ENCODE results near the gene DACT2. TPM values are rescaled to one million over a fixed set of nuclear protein-coding genes. Genes with fewer than 3 reads are reported as not detected.

Gene DACT2
- total and polyA plus RNA-seq, 2 experiments from 2014 or later = not detected

GRCh38 chr6:168286116-168286515 lies 33.5 kb downstream of the DACT2 start:
- Histone ChIP-seq H4K20me1 (ENCODE audit: insufficient read depth) (no peaks in the 10 kb centered on the region), H3K27ac (no peak overlapping the region), H3K4me2 (ENCODE audit: unreplicated experiment) (no peak overlapping the region), H3K9me3 (ENCODE audit: low read depth) (no peaks in the 10 kb centered on the region), H3K36me3 (ENCODE audit: low read depth) (no peaks in the 10 kb centered on the region), H3K4me3 (no peak overlapping the region), H3K4me1 (ENCODE audit: insufficient read depth) (no peaks in the 10 kb centered on the region), H3F3A (ENCODE audit: insufficient read depth) (no peaks in the 10 kb centered on the region), H3K79me2 (ENCODE audit: insufficient read depth) (no peaks in the 10 kb centered on the region), H3K27me3 (replicated peaks; ENCODE audit: insufficient read depth) (no peaks in the 10 kb centered on the region), H3K9me2 (ENCODE audit: insufficient read depth) (no peaks in the 10 kb centered on the region), H2AFZ (no peak overlapping the region), H3K9ac (no peak overlapping the region)
- TF ChIP-seq EZH2 (IDR thresholded peaks at IDR 0.05; ENCODE audit: insufficient read depth, poor library complexity, severe bottlenecking) (no peak), EZH2phosphoT487 (IDR thresholded peaks at IDR 0.05; ENCODE audit: insufficient read depth, low read depth) (no peak)
- in situ Hi-C loops (cut with MboI) = no loop called here
- DNase-seq = no peak
- 70 to 73% methylated on average over 12 of the region's 12 CpGs for WGBS, 2 experiments (ENCODE audit: low coverage in 1 of 2, low lambda C conversion rate in 2 of 2, missing lambda C conversion rate in 2 of 2)

GRCh38 chr6:168285456-168285855 lies 34.1 kb downstream of the DACT2 start:
- in situ Hi-C loops (cut with MboI) = no loop called here
- Histone ChIP-seq H3K79me2 (ENCODE audit: insufficient read depth) (no peaks in the 10 kb centered on the region), H3K4me2 (ENCODE audit: unreplicated experiment) (no peak overlapping the region), H3K4me3 (no peak overlapping the region), H3K9me3 (ENCODE audit: low read depth) (no peaks in the 10 kb centered on the region), H3F3A (ENCODE audit: insufficient read depth) (no peaks in the 10 kb centered on the region), H3K27ac (no peak overlapping the region), H3K4me1 (ENCODE audit: insufficient read depth) (no peaks in the 10 kb centered on the region), H3K27me3 (replicated peaks; ENCODE audit: insufficient read depth) (no peaks in the 10 kb centered on the region), H3K36me3 (ENCODE audit: low read depth) (no peaks in the 10 kb centered on the region), H3K9ac (no peak overlapping the region), H2AFZ (no peak overlapping the region), H3K9me2 (ENCODE audit: insufficient read depth) (no peaks in the 10 kb centered on the region), H4K20me1 (ENCODE audit: insufficient read depth) (no peaks in the 10 kb centered on the region)
- TF ChIP-seq EZH2 (IDR thresholded peaks at IDR 0.05; ENCODE audit: insufficient read depth, poor library complexity, severe bottlenecking) = no peak
- no peak for TF ChIP-seq EZH2phosphoT487 (IDR thresholded peaks at IDR 0.05; ENCODE audit: insufficient read depth, low read depth)
- DNase-seq = no peak
- 76 to 80% methylated on average over 21 of the region's 21 CpGs for WGBS, 2 experiments (ENCODE audit: low coverage in 1 of 2, low lambda C conversion rate in 2 of 2, missing lambda C conversion rate in 2 of 2)

- no peaks in the 10 kb centered on the region for H3K9me2 ChIP-seq (ENCODE audit: insufficient read depth)
- no peaks in the 10 kb centered on the region for H3K9me3 ChIP-seq (ENCODE audit: low read depth)
- H3K27me3 ChIP-seq (replicated peaks; ENCODE audit: insufficient read depth) = no peaks in the 10 kb centered on the region
- no peak overlapping the region for H3K9ac ChIP-seq
- no peaks in the 10 kb centered on the region for H3K4me1 ChIP-seq (ENCODE audit: insufficient read depth)
- H3K27ac ChIP-seq = no peak overlapping the region
- no peak overlapping the region for H3K4me3 ChIP-seq
- no peak overlapping the region for H3K4me2 ChIP-seq (ENCODE audit: unreplicated experiment)
- H3F3A ChIP-seq (ENCODE audit: insufficient read depth) = no peaks in the 10 kb centered on the region
- DNase-seq = no peak
- H3K36me3 ChIP-seq (ENCODE audit: low read depth) = no peaks in the 10 kb centered on the region
- in situ Hi-C loops (cut with MboI) = no loop called here
- TF ChIP-seq EZH2phosphoT487 (IDR thresholded peaks at IDR 0.05; ENCODE audit: insufficient read depth, low read depth) (no peak), EZH2 (IDR thresholded peaks at IDR 0.05; ENCODE audit: insufficient read depth, poor library complexity, severe bottlenecking) (no peak)
- H2AFZ ChIP-seq = no peak overlapping the region
- no peaks in the 10 kb centered on the region for H4K20me1 ChIP-seq (ENCODE audit: insufficient read depth)
- no peaks in the 10 kb centered on the region for H3K79me2 ChIP-seq (ENCODE audit: insufficient read depth)
- WGBS, 2 experiments (ENCODE audit: low coverage in 1 of 2, low lambda C conversion rate in 2 of 2, missing lambda C conversion rate in 2 of 2) = 48 to 53% methylated on average over 2 to 6 of the region's 6 CpGs
Measured at GRCh38 chr6:168284187-168284586, 35.4 kb downstream of the DACT2 start.

GRCh38 chr6:168283686-168284025 lies 35.9 kb downstream of the DACT2 start:
- no peaks in the 10 kb centered on the region for H3F3A ChIP-seq (ENCODE audit: insufficient read depth)

More at GRCh38 chr6:168283686-168284025, 35.9 kb downstream of the DACT2 start:
- no peak overlapping the region for H3K4me3 ChIP-seq
- H3K9me2 ChIP-seq (ENCODE audit: insufficient read depth) = no peaks in the 10 kb centered on the region
- no peak for TF ChIP-seq EZH2 (IDR thresholded peaks at IDR 0.05; ENCODE audit: insufficient read depth, poor library complexity, severe bottlenecking)
- TF ChIP-seq EZH2phosphoT487 (IDR thresholded peaks at IDR 0.05; ENCODE audit: insufficient read depth, low read depth) = no peak
- no peaks in the 10 kb centered on the region for H3K36me3 ChIP-seq (ENCODE audit: low read depth)
- no peaks in the 10 kb centered on the region for H4K20me1 ChIP-seq (ENCODE audit: insufficient read depth)
- H3K27me3 ChIP-seq (replicated peaks; ENCODE audit: insufficient read depth) = no peaks in the 10 kb centered on the region
- in situ Hi-C loops (cut with MboI) = no loop called here
- no peak overlapping the region for H3K9ac ChIP-seq
- no peaks in the 10 kb centered on the region for H3K9me3 ChIP-seq (ENCODE audit: low read depth)
- H3K79me2 ChIP-seq (ENCODE audit: insufficient read depth) = no peaks in the 10 kb centered on the region
- H3K27ac ChIP-seq = no peak overlapping the region
- no peaks in the 10 kb centered on the region for H3K4me1 ChIP-seq (ENCODE audit: insufficient read depth)
- WGBS, 2 experiments (ENCODE audit: low coverage in 1 of 2, low lambda C conversion rate in 2 of 2, missing lambda C conversion rate in 2 of 2) = 66 to 74% methylated on average over 14 of the region's 14 CpGs
- no peak overlapping the region for H2AFZ ChIP-seq
- H3K4me2 ChIP-seq (ENCODE audit: unreplicated experiment) = no peak overlapping the region
- no peak for DNase-seq

Measured in GM23248 (cell line).